Ascending aorta (tissue), 2 donors: ENCODE measurements around the gene MAN1C1. TPM values are rescaled to one million over a fixed set of nuclear protein-coding genes. Genes with fewer than 3 reads are reported as not detected.

ENCODE experiments used
- DNase-seq, 2 donors: peaks; one replicate each; pipeline ENCODE4 v3.0.0-alpha.2; 2019; ENCODE audit warnings: low spot score in 2 of 2
- H3K27ac ChIP-seq, 2 donors: fragments of 200-600 bp; sonication (generic); one replicate each; pipeline ENCODE4 v1.5.1; 2016 to 2017; ENCODE audit warnings: mild to moderate bottlenecking in 1 of 2
- H3K27me3 ChIP-seq: fragments of 200-600 bp; sonication (generic); one replicate; pipeline ENCODE4 v1.5.1; 2017
- H3K36me3 ChIP-seq, 2 donors: fragments of 200-600 bp; sonication (generic); one replicate each; pipeline ENCODE4 v1.5.1; 2016
- H3K4me1 ChIP-seq, 2 donors: fragments of 200-600 bp; sonication (generic); one replicate each; pipeline ENCODE4 v1.5.1; 2016 to 2017; ENCODE audit warnings: mild to moderate bottlenecking in 1 of 2
- H3K4me3 ChIP-seq, 2 donors: fragments of 200-600 bp; sonication (generic); one replicate each; pipeline ENCODE4 v1.5.1; 2016 to 2017; ENCODE audit warnings: mild to moderate bottlenecking in 1 of 2
- H3K9me3 ChIP-seq, 2 donors: fragments of 200-600 bp; sonication (generic); one replicate each; pipeline ENCODE4 v1.5.1; 2016
- intact Hi-C: fragments of 100-400 bp; cut with DNase I; formaldehyde crosslinking; loops from one replicate; pipeline ENCODE4 v1.15.1; 2023
- total RNA-seq: library from RNA; depleted of rRNA; stranded (reverse); fragments of >200 nt; gene quantifications from one replicate; pipeline ENCODE4 v1.1.0, GENCODE V29; 2016
- TF ChIP-seq, protein P1 (sequence below), 3 experiments: fragments of 200-600 bp in 2 of 3; fragments of 450-650 bp in 1 of 3; sonication (generic) in 2 of 3; IDR thresholded peaks; one replicate each; pipeline ENCODE4 v1.5.1; 2016 to 2019; ENCODE audit warnings: antibody characterized with exemption in 3 of 3, mild to moderate bottlenecking in 1 of 3, moderate library complexity in 1 of 3

MAN1C1 gene
- total RNA-seq, 1 donor from 2014 or later = 14.3 TPM

DNA sequence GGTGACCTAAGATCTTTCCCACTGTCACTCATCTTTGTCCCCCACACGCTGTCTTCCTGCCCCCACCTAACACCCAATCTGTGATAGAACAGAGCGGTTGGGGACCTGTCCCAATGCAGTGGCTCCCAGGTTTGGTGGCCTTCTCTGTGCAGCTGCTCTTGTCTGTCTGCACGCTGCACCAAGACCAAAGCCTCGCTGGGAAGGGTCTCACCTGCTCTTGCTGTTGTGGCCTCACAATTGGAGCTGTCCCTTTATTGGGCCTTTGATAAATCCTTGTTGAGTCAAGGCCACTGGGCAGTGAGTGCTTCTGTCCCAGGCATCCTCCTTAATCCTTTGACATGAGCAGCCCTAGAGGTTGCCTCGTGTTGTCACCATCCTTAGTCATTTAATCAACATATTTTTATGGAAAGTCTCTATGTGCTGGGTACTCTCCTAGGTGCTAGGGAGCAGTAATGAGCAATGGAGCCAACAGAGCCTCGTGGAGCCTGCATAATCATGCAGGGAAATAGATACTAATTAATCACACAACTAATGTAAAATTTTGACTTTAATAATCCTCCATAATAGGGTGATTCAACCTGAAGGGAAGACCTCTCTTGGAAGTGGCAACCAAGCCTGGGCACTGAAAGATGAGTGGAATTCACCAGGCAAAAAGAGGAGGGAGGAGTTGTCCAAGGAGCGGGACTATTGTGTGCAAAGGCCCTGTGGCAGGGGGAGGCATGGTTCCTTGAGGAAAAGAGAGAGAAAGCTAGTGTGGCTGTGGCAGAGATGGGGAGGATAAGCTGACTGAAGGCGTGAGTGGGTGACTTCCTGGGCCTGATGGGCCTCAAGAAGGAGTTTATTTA, 57.6 kb downstream of the MAN1C1 start:
- TF ChIP-seq, protein P1, sequence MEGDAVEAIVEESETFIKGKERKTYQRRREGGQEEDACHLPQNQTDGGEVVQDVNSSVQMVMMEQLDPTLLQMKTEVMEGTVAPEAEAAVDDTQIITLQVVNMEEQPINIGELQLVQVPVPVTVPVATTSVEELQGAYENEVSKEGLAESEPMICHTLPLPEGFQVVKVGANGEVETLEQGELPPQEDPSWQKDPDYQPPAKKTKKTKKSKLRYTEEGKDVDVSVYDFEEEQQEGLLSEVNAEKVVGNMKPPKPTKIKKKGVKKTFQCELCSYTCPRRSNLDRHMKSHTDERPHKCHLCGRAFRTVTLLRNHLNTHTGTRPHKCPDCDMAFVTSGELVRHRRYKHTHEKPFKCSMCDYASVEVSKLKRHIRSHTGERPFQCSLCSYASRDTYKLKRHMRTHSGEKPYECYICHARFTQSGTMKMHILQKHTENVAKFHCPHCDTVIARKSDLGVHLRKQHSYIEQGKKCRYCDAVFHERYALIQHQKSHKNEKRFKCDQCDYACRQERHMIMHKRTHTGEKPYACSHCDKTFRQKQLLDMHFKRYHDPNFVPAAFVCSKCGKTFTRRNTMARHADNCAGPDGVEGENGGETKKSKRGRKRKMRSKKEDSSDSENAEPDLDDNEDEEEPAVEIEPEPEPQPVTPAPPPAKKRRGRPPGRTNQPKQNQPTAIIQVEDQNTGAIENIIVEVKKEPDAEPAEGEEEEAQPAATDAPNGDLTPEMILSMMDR (IDR thresholded peaks at IDR 0.05) = no peak
- no peak overlapping the region for H3K27ac ChIP-seq
- intact Hi-C loops = no loop called here
- no peak overlapping the region for H3K4me3 ChIP-seq
- H3K27me3 ChIP-seq = no peaks in the 10 kb centered on the region
- no peak for DNase-seq
- H3K36me3 ChIP-seq = no peaks in the 10 kb centered on the region
- no peaks in the 10 kb centered on the region for H3K4me1 ChIP-seq
- H3K9me3 ChIP-seq = no peaks in the 10 kb centered on the region

DNA sequence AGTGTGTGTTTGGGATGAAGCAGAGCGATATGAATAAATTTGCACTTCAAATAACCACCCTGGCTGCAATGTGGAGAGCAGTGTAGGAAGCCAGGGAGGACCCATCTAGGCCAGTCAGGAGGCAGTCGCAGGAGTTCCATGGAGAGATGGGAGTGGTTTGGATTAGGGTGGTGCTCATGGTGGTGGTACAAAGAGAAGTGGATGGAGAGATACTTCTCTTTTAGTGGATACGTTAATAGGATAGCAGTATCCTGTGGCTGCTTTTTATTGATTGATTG, 58.2 kb downstream of the MAN1C1 start:
- H3K9me3 ChIP-seq = no peaks in the 10 kb centered on the region
- no peaks in the 10 kb centered on the region for H3K27me3 ChIP-seq
- H3K4me3 ChIP-seq = no peak overlapping the region
- intact Hi-C loops = no loop called here
- H3K4me1 ChIP-seq = no peaks in the 10 kb centered on the region
- TF ChIP-seq, protein P1 (IDR thresholded peaks at IDR 0.05) = no peak
- no peak overlapping the region for H3K27ac ChIP-seq
- DNase-seq = no peak
- H3K36me3 ChIP-seq = no peaks in the 10 kb centered on the region

DNA sequence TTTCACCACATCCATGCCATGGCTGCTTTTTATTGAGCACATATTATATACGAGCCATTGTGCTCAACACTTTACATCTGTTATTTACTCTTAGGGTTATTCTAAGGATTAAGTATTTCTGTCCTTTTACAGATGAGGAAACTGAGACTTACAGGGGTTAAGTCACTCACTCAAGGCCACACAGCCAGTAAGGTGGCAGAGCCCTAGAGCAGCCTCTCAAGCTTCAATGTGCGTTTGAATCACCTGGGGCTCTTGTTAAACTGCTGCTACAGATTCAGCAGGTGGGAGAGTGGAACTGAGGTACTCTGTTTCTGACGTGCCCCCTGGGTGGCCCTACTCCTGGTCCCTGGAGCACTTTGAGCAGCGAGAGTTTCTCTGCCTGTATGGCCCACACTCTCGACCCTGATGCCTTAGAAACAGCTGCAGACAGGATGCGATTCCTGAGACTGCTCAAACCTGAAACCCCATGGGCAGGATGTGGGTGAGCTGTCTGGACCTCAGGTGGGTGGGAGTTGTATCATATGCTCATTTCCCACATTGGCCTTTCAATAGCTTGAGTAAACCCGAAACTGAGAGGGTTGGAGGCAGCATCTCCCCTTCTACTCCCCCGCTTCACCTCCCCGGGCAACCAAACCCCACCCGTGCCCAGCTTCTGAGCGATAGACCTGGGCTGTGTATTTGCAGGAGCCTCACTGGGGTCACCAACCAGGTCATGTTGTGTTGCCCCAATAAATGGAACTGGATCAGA, 59.3 kb downstream of the MAN1C1 start:
- no peak for DNase-seq
- H3K36me3 ChIP-seq = no peaks in the 10 kb centered on the region
- TF ChIP-seq, protein P1 (IDR thresholded peaks at IDR 0.05) = no peak

DNA sequence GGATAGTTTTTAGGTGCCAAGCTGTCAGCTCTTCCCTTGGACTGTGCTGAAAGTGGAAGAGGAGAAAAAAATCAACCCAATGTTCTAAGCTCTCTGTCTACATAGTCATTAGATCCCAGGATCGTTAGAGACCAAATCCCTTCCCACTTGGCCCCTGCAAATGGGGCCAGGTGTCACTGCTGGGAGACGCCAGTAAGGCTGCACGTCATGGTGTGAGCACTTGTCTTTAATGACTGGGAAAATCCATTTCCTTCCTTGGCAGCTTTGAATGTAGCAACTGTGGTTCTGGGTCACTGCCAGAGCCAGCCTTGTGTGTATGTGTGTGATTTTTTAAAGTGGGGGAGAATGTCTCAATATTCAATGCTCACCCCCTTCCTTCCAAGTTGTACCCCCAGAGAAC, 59.9 kb downstream of the MAN1C1 start:
- no peaks in the 10 kb centered on the region for H3K9me3 ChIP-seq
- DNase-seq = no peak
- no peak overlapping the region for H3K27ac ChIP-seq
- TF ChIP-seq, protein P1 (IDR thresholded peaks at IDR 0.05) = no peak
- no peaks in the 10 kb centered on the region for H3K4me1 ChIP-seq
- intact Hi-C loops = no loop called here
- no peak overlapping the region for H3K4me3 ChIP-seq
- no peaks in the 10 kb centered on the region for H3K36me3 ChIP-seq
- no peaks in the 10 kb centered on the region for H3K27me3 ChIP-seq

More for the DNA sequence above, 59.3 kb downstream of the MAN1C1 start:
- no peaks in the 10 kb centered on the region for H3K4me1 ChIP-seq
- H3K27ac ChIP-seq = no peak overlapping the region
- H3K27me3 ChIP-seq = no peaks in the 10 kb centered on the region
- no peak overlapping the region for H3K4me3 ChIP-seq
- no peaks in the 10 kb centered on the region for H3K9me3 ChIP-seq
- intact Hi-C loops = no loop called here

DNA sequence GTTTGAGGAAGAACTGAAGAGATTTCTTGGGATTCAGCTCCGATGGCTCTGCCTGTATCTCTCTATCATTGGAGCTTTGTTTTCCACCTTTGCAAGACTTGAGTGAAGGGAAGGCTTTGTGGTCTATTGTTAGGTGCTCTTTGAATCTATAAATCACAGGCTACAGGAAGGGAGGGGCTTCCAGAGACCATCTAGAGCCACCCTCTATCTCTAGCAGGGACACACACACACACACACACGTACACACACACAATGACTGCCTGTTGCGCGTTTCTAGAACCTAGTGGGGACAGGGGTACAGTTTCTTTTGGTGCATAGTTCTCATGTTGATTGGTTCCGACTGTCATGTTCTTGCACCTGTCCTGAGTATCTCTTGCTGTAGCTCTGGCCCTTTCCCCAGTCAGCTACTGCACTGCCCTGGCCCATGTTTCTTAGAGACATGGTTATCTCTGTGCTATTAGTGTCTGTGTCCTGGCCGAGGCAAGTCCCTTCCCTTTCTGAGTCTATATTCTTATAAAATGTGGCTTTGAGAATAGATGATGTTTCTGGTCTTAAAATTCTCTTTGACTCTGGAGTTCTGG, 60.7 kb downstream of the MAN1C1 start:
- DNase-seq = no peak
- intact Hi-C loops = no loop called here
- Histone ChIP-seq H3K36me3 (no peaks in the 10 kb centered on the region), H3K4me3 (no peak overlapping the region), H3K27ac (no peak overlapping the region), H3K4me1 (no peaks in the 10 kb centered on the region), H3K27me3 (no peaks in the 10 kb centered on the region), H3K9me3 (no peaks in the 10 kb centered on the region)
- TF ChIP-seq, protein P1 (IDR thresholded peaks at IDR 0.05) = no peak
